A172 (cell line): ENCODE measurements around the gene MEX3B. TPM values are rescaled to one million over a fixed set of nuclear protein-coding genes. Genes with fewer than 3 reads are reported as not detected.

Experiments used
- DNase-seq: peaks from one replicate; pipeline ENCODE4 v3.0.0-alpha.2; 2015; ENCODE audit warnings: low spot score
- total RNA-seq: library from RNA; depleted of rRNA; stranded (reverse); fragments of >200 nt; shearing (Covaris generic); gene quantifications from 2 replicates; pipeline ENCODE4 v1.2.3, GENCODE V29; 2014; rRNA removed

MEX3B gene
- 4.0 and 4.7 TPM in 2 replicates for total RNA-seq

- peak; percentile 90 for DNase-seq
Measured at GRCh38 chr15:82045892-82046665, at the start of gene MEX3B. Gene MEX3B (minus strand): TSS chr15:82046018. CDS start chr15:82045705, 313 bp downstream.

GRCh38 chr15:82093774-82094211 is 48.0 kb upstream of the MEX3B start:
- peak; percentile 92 for DNase-seq

- no peak for DNase-seq
Measured at GRCh38 chr15:82093325-82093724, 47.5 kb upstream of the MEX3B start.

- DNase-seq: no peak
Measured at GRCh38 chr15:82091636-82092140, 45.9 kb upstream of the MEX3B start.

- DNase-seq: no peak
Measured at GRCh38 chr15:82086243-82086995, 40.6 kb upstream of the MEX3B start.

- peak; percentile 76 for DNase-seq
Measured at GRCh38 chr15:82081914-82082762, 36.3 kb upstream of the MEX3B start.

GRCh38 chr15:82080774-82081173 is 35.0 kb upstream of the MEX3B start:
- no peak for DNase-seq

GRCh38 chr15:82079736-82080135 is 33.9 kb upstream of the MEX3B start:
- DNase-seq: no peak

- DNase-seq: no peak
Measured at GRCh38 chr15:82074610-82075009, 28.8 kb upstream of the MEX3B start.

- no peak for DNase-seq
Measured at GRCh38 chr15:82072926-82073537, 27.2 kb upstream of the MEX3B start.

GRCh38 chr15:82066455-82066854 is 20.6 kb upstream of the MEX3B start:
- no peak for DNase-seq

- peak; percentile 10 for DNase-seq
Measured at GRCh38 chr15:82064824-82065223, 19.0 kb upstream of the MEX3B start.

- DNase-seq: no peak
Measured at GRCh38 chr15:82062479-82063454, 16.9 kb upstream of the MEX3B start.

- no peak for DNase-seq
Measured at GRCh38 chr15:82060817-82061216, 15.0 kb upstream of the MEX3B start.

GRCh38 chr15:82058517-82059204 is 12.8 kb upstream of the MEX3B start:
- DNase-seq: no peak

GRCh38 chr15:82058026-82058425 is 12.2 kb upstream of the MEX3B start:
- DNase-seq: no peak

- no peak for DNase-seq
Measured at GRCh38 chr15:82056958-82057823, 11.4 kb upstream of the MEX3B start.

- DNase-seq: no peak
Measured at GRCh38 chr15:82052751-82053150, 6.9 kb upstream of the MEX3B start.

- DNase-seq: peak; percentile 10
Measured at GRCh38 chr15:82051664-82052063, 5.8 kb upstream of the MEX3B start.
